Measurements from ENCODE around the gene CACNA2D2.

DNA sequence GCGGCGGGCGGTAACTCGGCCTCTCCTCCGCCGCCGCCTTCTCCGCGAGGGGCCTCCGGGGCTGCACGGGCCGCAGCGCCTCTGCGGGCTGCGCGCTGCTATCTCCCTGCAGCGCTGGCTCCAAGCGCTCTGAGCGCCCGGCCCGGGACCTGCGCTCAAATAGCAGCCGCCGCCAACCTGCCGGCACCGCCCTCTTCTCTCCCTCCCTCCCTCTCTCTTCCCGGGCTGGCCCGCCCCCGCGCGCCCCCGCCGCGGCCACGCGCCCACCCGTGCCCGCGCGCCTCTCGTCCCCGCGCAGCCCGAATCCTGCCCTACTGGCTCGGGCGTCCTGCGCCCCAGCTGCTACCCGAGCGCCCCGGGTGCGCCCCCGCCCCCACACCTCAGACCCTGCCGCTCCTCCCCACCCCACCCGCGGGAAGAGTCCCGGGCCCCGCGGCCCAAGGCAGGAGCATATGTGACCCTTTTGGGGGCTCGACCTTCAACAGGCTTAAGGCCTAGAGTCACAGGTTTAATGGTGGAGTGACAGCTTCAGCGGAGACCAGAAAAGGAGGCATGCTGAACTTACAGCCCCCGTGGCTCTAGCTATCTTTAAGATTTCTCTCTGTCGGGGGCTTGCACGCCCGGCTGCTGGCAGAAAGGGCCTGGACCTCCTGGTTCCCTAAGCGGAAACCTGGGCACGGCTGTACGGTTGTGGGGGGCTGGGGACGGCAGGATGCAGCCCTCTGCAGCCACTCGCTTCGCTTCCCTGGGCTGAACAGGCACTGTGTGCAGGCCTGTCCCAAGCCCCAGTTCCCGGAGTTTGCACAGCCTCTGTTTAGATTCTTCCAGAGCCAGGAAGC lies at the start of gene CACNA2D2:
- TF ChIP-seq CTCF (tag by site-specific recombination; IDR thresholded peaks at IDR 0.05) (no peak), ZNF707 (tag by site-specific recombination; IDR thresholded peaks at IDR 0.05) (no peak), ZNF274 (IDR thresholded peaks at IDR 0.05; ENCODE audit: low read length) (no peak), ZNF274 (tag by site-specific recombination; IDR thresholded peaks at IDR 0.05; ENCODE audit: borderline replicate concordance) (no peak), TRIM28 (IDR thresholded peaks at IDR 0.05; ENCODE audit: borderline replicate concordance, low read length) (no peak), ZBTB7A (tag by site-specific recombination; IDR thresholded peaks at IDR 0.05; ENCODE audit: low read depth) (no peak)

All from HEK293 (cell line).